ENCODE results near the gene SPDEF.

SPDEF gene

DNA sequence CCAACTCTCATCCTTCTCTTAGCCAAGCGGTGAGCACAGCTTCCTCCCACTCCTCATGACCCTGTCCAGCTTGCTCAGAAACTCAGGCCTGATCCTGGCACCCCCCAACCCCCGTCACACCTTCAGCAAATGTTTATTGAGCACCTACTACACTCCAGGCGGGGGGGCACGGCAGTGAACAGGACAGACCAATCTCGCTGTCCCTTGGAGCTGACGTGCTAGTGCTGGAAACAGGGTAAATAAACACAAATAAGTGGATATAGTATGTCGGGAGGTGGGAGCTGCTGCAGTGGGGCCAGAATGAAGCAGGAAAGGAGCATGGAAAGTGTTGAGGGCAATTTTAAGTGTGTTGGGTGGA, 7.4 kb upstream of the SPDEF start:
- no peak for DNase-seq (ENCODE audit: low read depth, low spot score)

DNA sequence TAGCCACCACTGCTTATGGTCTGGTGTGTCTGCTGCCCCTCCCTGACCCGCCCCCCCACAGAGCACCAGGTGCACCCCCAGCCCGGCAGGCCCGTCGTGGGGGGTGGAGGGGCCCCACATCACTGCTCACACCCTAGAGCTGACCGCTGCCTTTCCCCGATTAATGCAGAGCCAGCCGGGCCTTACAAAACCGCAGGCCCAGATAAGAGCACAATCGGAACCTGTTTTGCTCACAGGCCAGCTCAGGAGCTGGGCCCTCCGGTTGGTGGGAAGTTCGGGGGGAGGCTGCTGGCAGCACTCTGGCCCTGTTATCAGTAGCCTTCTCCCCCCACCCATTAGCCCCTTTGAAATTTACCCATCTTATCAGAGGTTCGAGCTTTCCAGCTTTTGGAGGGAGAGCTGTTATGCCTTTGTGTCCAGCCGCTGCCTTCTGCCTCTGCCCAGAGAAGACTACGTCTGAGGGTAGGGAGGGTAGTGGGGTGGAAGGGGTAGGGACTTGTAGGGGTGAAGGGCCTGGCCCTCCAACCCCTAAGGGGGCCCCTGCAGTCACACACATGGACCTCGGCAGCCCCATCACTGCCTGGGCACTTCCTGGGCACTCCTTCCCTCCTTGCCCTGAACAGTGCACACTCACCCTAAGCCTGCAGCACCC, 6.9 kb upstream of the SPDEF start:
- DNase-seq (ENCODE audit: low read depth, low spot score): no peak

DNA sequence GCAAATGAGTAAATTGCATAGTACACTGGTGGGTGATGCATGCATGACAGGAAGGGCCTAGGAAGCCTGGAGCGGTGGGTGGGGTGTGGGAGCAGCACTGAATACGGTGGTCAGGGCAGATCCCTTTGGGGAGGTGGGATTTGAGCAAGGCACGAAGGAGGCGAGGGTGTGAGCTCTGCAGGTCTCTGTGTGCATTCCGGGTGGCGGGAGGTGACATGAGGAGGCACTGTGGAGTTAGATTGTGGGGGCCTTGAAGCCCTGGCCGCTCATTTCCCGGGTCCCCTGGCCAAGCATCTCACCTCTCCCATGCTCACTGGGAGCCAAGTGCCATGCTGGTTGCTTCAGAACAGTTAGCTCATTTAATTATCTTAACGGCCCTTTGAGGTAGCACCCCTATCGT, 6.2 kb upstream of the SPDEF start:
- DNase-seq (ENCODE audit: low read depth, low spot score): no peak

DNA sequence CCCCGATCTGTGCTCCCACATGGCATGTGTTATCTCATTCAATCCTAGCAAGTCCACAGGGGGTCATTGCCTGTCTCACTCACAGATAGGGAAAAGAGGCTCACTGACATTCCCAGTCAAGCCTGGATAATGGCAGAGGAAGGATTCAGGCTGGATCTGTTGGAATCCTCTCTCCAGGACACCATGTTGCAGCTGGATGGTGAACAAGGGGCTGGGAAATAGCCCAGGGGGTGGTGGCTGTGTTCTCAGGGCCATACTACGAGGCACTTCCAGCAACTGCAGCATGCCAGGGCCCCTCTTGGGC, 5.0 kb upstream of the SPDEF start:
- no peak for DNase-seq (ENCODE audit: low read depth, low spot score)

DNA sequence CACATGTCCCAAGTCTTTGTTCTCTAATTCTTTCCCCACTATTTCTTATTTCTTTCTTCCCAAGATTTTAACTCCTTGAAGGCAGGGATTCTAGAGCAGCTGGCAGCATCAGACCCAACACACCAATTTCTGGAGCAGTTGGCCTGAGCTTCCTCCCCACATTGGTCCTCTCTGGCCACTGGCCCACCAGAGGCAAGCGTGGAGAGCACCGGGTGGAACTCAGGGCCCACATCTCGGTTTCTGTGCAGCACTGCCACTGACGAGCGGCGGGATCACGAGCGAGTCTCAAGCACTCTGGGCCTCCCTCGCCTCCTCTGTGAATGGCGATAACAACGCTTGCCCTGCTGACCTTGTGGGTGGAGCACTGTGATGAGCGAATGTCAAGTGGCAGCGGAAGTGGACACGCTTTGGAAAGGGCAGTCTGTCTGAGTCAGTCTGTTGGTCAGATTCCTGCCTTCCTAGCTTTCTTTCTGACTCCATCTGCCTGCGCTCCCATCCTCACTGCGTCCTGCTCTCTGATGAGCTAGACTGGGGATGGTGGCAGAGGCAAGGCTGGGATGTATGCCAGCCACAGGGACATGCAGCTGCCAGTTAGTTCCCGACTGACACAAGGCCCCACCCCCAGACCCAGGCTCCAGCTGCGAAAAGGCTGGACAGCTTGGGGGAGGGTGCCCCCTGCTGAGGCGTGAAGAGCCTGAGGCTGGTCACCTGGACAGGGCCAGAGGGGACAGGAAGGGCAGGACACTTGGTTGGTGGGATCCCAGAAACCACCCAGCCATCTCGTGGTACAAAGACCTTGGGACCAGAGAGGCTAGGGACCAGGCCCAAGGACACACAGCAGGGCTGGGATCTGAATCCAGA, 4.5 kb upstream of the SPDEF start:
- no peak for DNase-seq (ENCODE audit: low read depth, low spot score)

DNA sequence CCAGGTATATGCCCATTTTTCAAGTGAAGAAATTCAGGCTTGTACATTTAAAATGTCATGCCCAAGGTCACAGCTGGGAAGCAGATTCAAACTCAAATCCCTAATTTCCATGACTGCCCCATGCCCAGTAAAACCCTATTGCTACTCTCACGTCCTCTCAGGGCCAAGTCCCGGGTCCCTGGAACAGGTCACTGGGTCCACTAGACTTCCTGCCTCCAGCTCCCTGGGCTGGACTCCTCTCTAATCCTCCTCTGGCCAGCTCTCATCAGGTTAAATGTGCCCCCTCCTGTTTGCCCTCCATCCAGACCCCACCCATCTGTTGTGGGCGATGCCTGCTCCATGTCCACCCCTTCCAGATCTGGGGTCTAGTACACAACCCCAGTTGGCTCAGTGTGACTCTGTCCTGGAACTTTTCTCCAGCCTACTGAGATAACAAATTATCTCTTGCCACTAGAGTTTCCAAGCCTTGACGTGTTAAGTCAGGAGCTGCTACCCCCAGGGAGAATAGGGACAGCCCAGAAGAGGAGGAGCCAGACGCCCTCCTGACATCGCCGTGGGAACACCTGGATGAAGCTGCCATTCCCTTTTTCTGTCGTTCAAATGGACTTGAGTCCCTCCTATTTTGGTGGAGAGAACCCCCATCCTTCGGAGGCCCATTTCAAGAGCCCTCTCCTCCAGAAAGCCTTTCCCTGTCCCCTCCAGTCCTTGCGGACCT, 3.7 kb upstream of the SPDEF start:
- DNase-seq (ENCODE audit: low read depth, low spot score): no peak

DNA sequence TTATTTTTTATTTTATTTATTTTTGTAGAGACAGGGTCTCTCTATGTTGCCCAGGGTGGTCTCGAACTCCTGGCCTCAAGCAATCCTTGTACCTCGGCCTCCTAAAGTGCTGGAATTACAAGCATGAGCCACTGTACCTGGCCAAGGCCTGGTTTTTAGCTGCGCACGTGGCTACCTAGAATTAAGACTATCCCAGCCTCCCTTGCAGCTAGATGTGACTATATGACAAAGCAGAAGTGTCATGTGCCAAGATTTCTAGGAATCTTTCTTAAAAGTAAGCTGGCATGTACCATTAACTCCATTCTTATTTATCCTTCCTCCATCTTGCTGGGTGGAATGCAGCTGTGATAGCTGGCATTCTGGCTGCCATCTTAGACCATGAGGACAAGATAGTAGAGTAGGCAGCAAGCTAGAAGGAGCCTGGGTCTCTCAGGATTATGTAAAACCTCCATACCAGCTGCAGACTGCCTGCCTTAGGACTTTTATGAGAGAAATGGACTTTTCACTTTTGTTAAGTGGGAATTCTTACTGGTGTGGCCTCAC, 2.1 kb upstream of the SPDEF start:
- no peak for DNase-seq (ENCODE audit: low read depth, low spot score)

DNA sequence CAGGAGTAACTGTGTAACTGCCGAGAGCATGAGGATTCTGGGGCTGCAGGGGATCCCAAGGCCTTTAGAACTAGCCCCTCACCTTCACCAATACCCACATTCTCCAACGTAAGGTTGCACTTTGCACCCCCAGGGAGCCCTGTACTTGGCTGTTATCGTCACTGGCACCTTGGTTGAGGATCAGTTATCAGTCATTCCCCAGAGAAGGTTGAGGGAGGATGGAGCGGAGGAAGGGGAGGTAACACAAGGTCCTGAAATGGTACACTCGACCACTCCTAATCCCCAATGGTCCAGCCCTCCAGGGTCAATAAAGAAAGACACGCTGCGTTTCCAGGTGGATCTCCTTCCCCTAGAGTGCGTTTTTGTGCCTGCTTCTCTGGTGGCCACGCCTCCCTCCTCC, 1.1 kb upstream of the SPDEF start:
- DNase-seq (ENCODE audit: low read depth, low spot score): no peak

DNA sequence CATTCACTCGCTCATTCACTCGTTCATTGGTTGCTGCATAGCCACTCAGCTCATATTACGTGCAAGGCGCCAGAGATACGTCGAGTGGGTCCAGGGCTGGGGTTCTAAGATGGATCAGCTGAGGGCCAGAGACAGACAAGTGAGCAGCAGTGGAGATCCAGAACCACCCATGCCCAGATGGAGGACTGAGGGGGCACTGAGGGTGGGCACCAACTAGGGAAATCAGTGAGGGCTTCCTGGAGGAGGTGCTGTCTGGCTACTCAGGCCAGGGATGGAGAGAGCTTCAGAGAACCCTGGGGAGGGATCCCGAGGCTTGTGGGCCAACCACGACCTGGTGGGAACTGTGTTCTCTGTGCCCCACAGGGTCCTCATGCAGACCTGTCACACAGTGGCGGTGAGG, 364 bp upstream of the SPDEF start:
- DNase-seq (ENCODE audit: low read depth, low spot score): no peak

DNA sequence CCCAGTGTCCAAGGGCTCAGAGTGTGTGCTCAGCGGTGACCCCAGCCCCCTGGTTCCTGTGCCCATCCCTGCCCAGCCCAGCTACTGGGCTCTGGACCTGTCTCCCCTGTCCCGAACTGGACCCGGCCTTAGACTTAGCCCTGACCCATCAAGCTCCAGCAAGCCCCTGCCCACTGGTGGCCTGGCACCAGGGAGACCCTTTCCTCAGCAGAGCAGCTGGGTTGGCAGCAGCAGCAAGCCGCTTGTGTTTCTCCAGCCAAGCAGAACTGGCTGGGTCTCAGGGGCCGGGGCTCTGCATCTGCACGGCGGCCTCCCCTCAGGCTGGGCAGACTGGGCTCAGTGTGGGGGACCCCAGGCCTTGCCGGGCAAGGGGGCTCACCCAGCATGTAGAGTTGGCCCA, 801 bp downstream of the SPDEF start:
- no peak for DNase-seq (ENCODE audit: low read depth, low spot score)

DNA sequence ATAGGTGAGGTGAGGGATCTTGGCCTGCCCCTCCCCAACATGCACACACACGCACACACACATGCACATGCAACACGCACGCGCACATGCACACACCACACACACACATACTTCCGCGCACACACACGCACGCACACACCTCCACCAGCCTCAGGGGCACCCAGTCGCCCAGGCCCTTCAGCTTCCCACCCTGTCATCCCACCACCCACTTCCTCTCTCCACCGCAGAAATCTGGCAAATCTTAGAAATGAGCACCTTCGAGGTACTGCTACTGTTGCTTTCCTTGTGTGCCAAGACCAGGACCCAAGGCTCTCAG, 1.2 kb downstream of the SPDEF start:
- no peak for DNase-seq (ENCODE audit: low read depth, low spot score)

DNA sequence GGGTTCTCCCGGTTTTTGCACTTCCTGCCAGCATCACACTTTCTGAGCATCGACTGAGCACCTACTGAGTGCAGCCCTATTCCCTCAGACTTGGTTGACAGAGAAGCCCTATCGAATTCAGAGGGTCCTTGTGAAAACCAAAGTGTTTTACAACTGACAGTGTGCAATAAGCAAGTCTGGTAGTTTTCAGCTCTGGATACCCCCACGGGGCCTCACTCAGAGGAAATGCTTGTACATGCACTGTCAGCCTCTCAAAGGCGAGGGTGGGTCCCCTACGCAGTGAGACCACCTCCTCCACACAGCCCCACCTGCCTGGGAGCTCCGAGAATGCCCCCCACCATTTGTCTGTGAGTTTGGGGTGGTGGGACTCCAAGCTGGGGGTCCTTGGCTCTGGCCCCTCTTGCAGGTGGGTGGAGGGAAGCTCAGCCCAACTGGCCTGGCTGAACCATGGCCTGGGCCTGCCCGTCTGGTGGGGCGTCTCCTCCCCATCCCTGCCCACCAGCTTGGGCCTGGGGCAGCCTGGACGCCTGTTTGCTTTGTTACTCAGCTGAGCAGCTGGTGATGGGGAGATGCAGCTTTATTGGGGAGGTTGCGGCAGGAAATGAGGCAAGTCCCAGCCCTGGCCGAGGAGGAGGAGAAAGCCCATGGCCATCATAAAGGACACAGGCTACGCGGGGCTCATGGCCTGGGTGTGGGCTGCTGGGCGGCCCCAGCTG, 1.7 kb downstream of the SPDEF start:
- no peak for DNase-seq (ENCODE audit: low read depth, low spot score)

DNA sequence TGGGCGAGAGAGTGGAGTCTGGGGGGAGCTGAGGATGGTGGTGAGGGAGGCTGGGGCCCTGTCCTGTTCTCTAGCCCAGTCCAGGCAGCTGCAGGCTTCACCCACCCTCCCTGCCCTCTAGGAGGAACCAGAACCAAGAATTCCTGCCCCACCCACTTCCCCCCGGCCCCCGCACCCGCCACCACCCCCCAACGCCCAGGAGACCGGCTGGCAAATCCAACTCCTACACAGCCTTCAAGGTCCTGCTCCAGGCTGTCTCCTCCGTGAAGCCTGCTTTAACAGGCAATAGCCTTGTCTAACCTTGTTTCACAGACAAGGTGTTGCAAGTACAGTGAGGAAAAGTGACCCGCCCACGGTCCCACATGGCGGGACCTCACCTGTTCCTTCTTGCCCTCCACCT, 2.4 kb downstream of the SPDEF start:
- no peak for DNase-seq (ENCODE audit: low read depth, low spot score)

DNA sequence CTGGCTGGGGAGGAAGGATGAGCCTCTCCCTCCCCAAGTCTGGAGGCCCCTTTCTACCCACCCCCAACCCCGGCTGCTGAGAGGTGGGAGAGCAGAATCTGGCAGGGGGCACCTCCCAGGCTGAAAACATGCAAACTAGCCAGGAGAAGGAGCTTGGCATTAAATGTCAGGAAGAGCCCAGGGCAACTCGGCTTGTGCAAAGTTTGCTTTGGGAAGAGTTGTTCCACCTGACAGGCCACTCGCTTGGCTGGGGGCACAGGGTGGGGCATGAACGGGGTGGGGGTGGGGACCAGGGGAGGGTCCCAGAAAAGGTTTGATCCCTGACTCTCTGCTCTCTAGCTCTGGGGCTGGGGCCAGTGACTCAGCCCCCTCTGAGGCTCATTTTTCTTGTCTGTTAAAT, 3.0 kb downstream of the SPDEF start:
- no peak for DNase-seq (ENCODE audit: low read depth, low spot score)

DNA sequence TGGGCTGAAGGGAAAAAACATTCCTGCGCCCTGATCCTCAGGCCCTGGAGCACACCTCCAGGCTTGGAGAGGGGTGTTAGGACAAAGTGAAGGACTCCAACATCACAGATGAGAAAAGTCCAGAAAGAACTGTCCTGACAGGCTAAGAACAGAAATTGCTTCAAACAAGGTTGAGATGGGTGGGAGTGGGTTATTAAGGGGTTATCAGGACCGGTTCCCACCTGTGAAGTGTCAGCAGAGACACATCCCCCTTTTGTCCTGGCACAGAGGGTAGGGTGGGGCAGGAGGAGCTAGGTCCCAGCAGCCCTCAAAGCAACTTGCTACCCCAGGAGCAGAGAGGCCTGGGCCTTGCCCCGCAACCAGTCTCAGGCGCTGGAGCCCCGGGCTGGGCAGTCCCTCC, 3.5 kb downstream of the SPDEF start:
- DNase-seq (ENCODE audit: low read depth, low spot score): no peak

DNA sequence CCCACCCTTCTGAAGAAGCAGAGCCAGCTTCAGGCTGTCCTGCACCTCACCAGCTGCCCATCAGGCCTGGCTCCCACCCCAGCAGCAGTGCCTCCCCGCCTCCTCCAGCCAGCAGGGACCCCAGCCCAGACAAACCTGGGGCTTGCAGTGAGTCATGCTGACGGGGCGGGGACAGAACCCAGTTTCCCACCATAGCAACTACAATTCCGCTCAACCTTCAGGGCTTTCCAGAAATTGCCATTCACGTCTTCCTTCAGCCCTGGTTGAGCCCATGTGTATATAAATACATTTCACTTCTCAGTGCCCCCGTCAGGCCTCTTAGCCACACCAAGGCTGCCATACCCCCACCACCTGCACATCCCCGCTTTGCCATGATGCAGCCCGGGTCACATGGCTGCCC, 4.4 kb downstream of the SPDEF start:
- no peak for DNase-seq (ENCODE audit: low read depth, low spot score)

DNA sequence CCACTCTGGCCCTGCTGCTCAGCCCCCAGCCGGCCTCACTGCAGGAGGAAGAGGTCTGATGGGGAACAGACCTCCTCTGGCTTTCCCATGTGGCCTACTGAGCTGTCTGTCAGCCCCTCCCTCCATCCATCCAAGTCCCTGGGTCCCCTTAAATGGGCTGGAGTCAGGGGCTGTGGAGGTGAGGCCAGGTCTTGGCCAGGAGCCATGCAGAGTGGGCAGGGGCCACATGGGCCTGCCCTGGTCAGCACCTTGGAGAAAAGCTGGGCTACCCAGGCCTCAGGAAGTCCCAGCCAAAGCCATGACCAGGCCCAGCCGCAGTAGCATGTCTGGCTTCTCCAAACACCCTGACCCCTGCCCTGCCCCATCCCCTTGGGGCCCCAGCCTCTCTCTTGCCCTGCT, 6.3 kb downstream of the SPDEF start:
- no peak for DNase-seq (ENCODE audit: low read depth, low spot score)

DNA sequence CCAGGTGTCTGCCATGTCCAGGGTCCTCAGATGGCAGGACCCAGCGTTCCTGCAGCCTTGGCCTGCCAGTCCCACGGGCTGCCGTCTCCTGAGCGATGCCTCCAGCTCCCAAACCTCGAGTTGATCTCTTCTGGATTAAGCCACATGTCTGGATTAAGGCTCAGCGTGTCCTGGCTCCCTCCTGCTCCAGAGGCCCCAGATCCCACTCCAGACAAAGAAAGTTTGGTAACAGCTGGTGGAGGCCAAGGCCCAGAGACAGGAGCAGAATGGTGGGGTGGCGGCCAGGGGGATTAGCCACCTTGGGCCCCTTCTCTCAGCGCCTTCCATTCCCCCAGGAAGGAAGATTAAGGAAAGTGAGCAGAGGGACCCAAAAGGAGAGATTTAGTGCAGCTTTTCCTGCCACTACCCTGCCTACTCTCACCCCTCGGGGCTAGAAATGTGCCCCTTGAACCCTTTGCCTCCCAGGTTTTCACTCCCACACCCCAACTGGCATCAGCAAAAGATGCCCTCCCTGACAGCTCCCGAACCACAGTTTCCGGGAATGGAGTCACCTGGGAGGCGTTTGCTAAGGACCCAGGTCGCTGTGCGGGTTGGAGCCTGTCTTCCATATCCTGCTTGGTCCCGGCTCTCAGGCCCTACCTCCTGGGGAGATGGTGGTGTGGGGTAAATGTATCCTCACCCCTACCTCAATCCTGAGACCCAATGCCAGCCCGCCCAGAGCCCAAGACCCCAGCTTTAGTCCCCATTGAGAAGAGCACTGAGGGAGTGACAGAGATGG, 6.9 kb downstream of the SPDEF start:
- no peak for DNase-seq (ENCODE audit: low read depth, low spot score)

DNA sequence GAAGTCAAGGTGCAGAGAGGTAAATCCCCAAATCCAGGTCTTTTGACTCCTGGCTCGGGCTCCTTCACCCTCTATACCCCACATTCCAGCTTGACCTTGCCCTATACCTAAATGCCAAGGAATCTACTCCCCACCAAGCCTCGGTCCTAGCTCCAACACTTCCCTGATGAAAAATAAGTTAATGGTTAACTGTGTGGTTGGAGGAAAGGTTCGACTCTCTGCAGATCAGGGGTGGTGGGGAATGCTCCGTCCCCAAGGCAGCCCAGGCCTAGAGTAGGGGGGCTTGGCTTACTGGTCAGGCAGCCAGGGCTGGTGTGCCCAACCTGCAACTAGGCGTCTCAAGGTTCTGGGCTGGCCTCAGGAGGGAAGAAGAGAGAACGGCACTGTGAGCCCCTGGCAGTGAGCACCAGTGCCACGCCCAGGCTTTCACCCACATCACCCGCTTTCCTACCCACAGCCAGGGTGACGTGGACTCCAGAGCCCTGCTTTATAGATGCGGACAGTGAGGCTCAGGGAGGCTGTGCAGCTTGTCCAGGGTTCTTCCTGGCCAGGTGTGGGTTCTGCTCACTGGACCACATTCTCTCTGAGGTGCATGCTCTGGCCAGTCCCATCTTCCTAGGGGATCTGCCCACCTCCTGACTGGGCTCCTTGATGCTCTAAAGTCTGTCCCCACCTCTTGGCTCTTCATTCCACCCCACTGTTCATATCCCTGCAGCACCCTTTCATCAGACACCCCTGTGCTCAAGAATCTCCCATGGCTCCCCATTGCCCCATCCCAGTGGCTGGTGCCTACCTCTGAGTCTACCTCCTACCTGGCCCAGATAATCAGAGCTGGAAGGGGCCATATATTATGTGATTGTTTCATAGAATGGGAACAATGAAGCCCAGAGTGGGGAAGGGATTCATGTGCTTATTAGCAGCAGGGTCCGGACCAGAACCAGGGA, 8.2 kb downstream of the SPDEF start:
- no peak for DNase-seq (ENCODE audit: low read depth, low spot score)

DNA sequence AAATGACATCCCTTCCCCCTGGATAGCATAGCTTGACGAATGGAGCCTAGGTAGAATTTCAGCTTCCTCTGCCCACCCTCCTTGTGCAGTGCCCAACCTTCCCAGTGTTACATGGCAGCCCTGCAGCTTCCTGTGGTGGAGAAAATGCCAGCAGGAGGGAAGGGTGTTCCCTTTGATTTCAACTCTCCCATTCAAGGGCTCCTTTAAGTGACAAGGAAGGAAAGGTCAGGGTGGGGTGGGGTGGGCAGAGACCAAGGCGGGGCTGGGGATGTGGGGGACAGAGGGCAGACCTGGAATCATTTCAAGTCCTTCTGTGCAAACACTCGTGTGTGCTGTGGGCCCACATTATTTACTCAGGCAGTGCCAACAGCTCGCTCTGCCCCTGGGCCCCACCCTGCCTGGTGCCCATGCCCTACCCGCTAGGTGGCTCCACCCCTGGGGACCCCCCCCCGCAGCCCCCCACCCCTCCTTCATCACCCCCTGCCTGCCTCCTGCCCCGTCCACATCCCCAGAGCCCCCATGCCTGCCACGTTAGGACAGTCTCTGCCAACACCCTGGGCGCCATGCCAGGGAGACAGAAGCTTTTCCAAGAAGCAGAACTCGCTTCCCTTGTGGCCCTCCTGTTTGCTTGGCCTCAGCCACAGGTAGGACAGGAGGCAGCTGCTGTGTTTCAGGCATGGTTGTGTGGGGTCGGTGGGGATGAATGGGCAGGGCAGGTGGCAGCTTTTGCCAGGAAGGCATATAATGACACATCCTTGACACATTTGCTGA, 9.4 kb downstream of the SPDEF start:
- DNase-seq (ENCODE audit: low read depth, low spot score): no peak

Data from iPS DF 19.7 (cell line).